HEK293 (cell line): Measurements from ENCODE around the gene DCTN5.
"Not testable (repeated sequence)": the region's sequence is repeated elsewhere in the genome, so short reads cannot be mapped to it uniquely, and the experiment has no call there.

ENCODE experiments used
- CTCF ChIA-PET: fragments of 350-600 bp; formaldehyde crosslinking; extraction: SDS; loops from one replicate; lab custom pipeline; 2021; ENCODE audit warnings: antibody characterized with exemption; lab: Yijun Ruan, JAX
- POLR2A ChIA-PET: fragments of 300-600 bp; formaldehyde crosslinking; extraction: SDS; loops from one replicate; lab custom pipeline; 2020; ENCODE audit warnings: antibody characterized with exemption, inconsistent platforms; lab: Yijun Ruan, JAX
- H3K27ac ChIP-seq: fragments of 200-500 bp; sonication (Bioruptor generic); 2 replicates; pipeline ENCODE4 v1.5.1; 2014; ENCODE audit warnings: low read depth, low read length, control low read depth, inconsistent platforms; ENCODE audit errors: extremely low read depth
- H3K36me3 ChIP-seq, 2 experiments: fragments of 200-500 bp in 1 of 2; sonication (Bioruptor generic) in 1 of 2; 1 replicate in 1 of 2; 2 replicates in 1 of 2; pipeline ENCODE4 v1.5.1; 2014 to 2017; ENCODE audit warnings: inconsistent platforms in 2 of 2, low read length in 2 of 2; ENCODE audit not compliant: control insufficient read depth in 2 of 2, insufficient read depth in 1 of 2
- H3K4me1 ChIP-seq: fragments of 200-500 bp; sonication (Bioruptor generic); 2 replicates; pipeline ENCODE4 v1.5.1; 2014; ENCODE audit warnings: mild to moderate bottlenecking, low read length, inconsistent platforms; ENCODE audit not compliant: control insufficient read depth, insufficient read depth
- H3K4me3 ChIP-seq: 2 replicates; pipeline ENCODE4 v1.5.1; 2011; ENCODE audit warnings: low read depth, mild to moderate bottlenecking, control low read depth, low read length, moderate library complexity
- H3K9me3 ChIP-seq: fragments of 200-500 bp; sonication (Bioruptor generic); 2 replicates; pipeline ENCODE4 v1.5.1; 2014; ENCODE audit warnings: low read depth, low read length, inconsistent platforms; ENCODE audit not compliant: control insufficient read depth, insufficient read depth
- AEBP2 ChIP-seq: fragments of 450-650 bp; formaldehyde crosslinking; IDR thresholded peaks from 2 replicates; pipeline ENCODE4 v1.5.1; 2016; ENCODE audit warnings: missing biosample characterization, missing genetic modification characterization, borderline replicate concordance
- OVOL3 ChIP-seq: fragments of 450-650 bp; formaldehyde crosslinking; IDR thresholded peaks from 2 replicates; pipeline ENCODE4 v1.5.1; 2016; ENCODE audit warnings: missing biosample characterization, missing genetic modification characterization
- PBX3 ChIP-seq: sonication (generic); formaldehyde crosslinking; IDR thresholded peaks from 2 replicates; pipeline ENCODE4 v1.8.1; 2022; ENCODE audit warnings: mild to moderate bottlenecking, moderate library complexity, missing genetic modification reagents
- REPIN1 ChIP-seq: fragments of 450-650 bp; formaldehyde crosslinking; IDR thresholded peaks from 2 replicates; pipeline ENCODE4 v1.5.1; 2017; ENCODE audit warnings: missing biosample characterization, missing genetic modification characterization, low read depth
- SETDB1 ChIP-seq: IDR thresholded peaks from one replicate; pipeline ENCODE4 v1.6.1; 2017; ENCODE audit warnings: mild to moderate bottlenecking, low read length, moderate library complexity, mixed read lengths; ENCODE audit not compliant: insufficient read length
- ZBTB7A ChIP-seq: fragments of 450-650 bp; formaldehyde crosslinking; IDR thresholded peaks from 2 replicates; pipeline ENCODE4 v1.5.1; 2016; ENCODE audit warnings: low read depth, missing biosample characterization, missing genetic modification characterization
- ZFP3 ChIP-seq: fragments of 450-650 bp; formaldehyde crosslinking; IDR thresholded peaks from 2 replicates; pipeline ENCODE4 v1.5.1; 2016; ENCODE audit warnings: low read depth, missing biosample characterization, missing genetic modification characterization
- ZNF133 ChIP-seq: fragments of 450-650 bp; formaldehyde crosslinking; IDR thresholded peaks from 2 replicates; pipeline ENCODE4 v1.5.1; 2016; ENCODE audit warnings: missing biosample characterization, missing genetic modification characterization
- ZNF19 ChIP-seq: fragments of 450-650 bp; formaldehyde crosslinking; IDR thresholded peaks from 2 replicates; pipeline ENCODE4; 2016; ENCODE audit warnings: missing biosample characterization, missing genetic modification characterization, low read depth
- ZNF2 ChIP-seq: fragments of 450-650 bp; formaldehyde crosslinking; IDR thresholded peaks from 2 replicates; pipeline ENCODE4 v1.5.1; 2016; ENCODE audit warnings: missing biosample characterization, missing genetic modification characterization
- ZNF223 ChIP-seq: fragments of 450-650 bp; formaldehyde crosslinking; IDR thresholded peaks from 2 replicates; pipeline ENCODE4 v1.5.1; 2016; ENCODE audit warnings: missing biosample characterization, missing genetic modification characterization
- ZNF302 ChIP-seq: fragments of 450-650 bp; formaldehyde crosslinking; IDR thresholded peaks from 2 replicates; pipeline ENCODE4 v1.5.1; 2016; ENCODE audit warnings: missing biosample characterization, missing genetic modification characterization, low read depth
- ZNF354C ChIP-seq: fragments of 450-650 bp; formaldehyde crosslinking; IDR thresholded peaks from 2 replicates; pipeline ENCODE4 v1.5.1; 2016; ENCODE audit warnings: missing biosample characterization, missing genetic modification characterization, low read depth, borderline replicate concordance
- ZNF362 ChIP-seq: fragments of 450-650 bp; formaldehyde crosslinking; IDR thresholded peaks from 2 replicates; pipeline ENCODE4 v1.5.1; 2016; ENCODE audit warnings: missing biosample characterization, missing genetic modification characterization
- ZNF391 ChIP-seq: fragments of 450-650 bp; formaldehyde crosslinking; IDR thresholded peaks from 2 replicates; pipeline ENCODE4 v1.5.1; 2016; ENCODE audit warnings: low read depth, missing biosample characterization, missing genetic modification characterization, borderline replicate concordance
- ZNF529 ChIP-seq: fragments of 450-650 bp; formaldehyde crosslinking; IDR thresholded peaks from 2 replicates; pipeline ENCODE4 v1.5.1; 2017; ENCODE audit warnings: missing genetic modification characterization, missing biosample characterization; ENCODE audit not compliant: insufficient replicate concordance
- ZNF580 ChIP-seq: fragments of 450-650 bp; formaldehyde crosslinking; IDR thresholded peaks from 2 replicates; pipeline ENCODE4 v1.5.1; 2016; ENCODE audit warnings: missing biosample characterization, missing genetic modification characterization
- ZNF776 ChIP-seq: fragments of 450-650 bp; formaldehyde crosslinking; IDR thresholded peaks from 2 replicates; pipeline ENCODE4 v1.5.0; 2017; ENCODE audit warnings: missing biosample characterization, missing genetic modification characterization, borderline replicate concordance

The DCTN5 gene

GRCh38 chr16:23712976-23713375, 71.7 kb downstream of the DCTN5 start, which contains the start of gene ERN2 (continued):
- TF ChIP-seq ZFP3 (no peak), ZNF391 (tag by site-specific recombination) (no peak)

- H3K4me3 ChIP-seq, result no peak overlapping the region
- TF ChIP-seq ZNF2, result no peak
- TF ChIP-seq ZNF19 (tag by site-specific recombination), result no peak
- no peak for TF ChIP-seq PBX3 (CRISPR knock-in tag)
- TF ChIP-seq ZNF223 (tag by site-specific recombination), result no peak
- no peak for TF ChIP-seq REPIN1 (tag by site-specific recombination)
- TF ChIP-seq ZNF133 (tag by site-specific recombination), result no peak
- no peak for TF ChIP-seq OVOL3 (tag by site-specific recombination)
- TF ChIP-seq ZNF302 (tag by site-specific recombination), result no peak
- no peak for TF ChIP-seq ZNF362 (tag by site-specific recombination)
- TF ChIP-seq ZBTB7A (tag by site-specific recombination), result no peak
- no peak for TF ChIP-seq ZNF529 (tag by site-specific recombination)
- no peak for TF ChIP-seq AEBP2 (tag by site-specific recombination)
- no peak for TF ChIP-seq ZNF776 (tag by site-specific recombination)
- TF ChIP-seq ZNF354C (tag by site-specific recombination), result no peak
- TF ChIP-seq ZNF580 (tag by site-specific recombination), result no peak
- no peaks in the 10 kb centered on the region for H3K9me3 ChIP-seq
- no peaks in the 10 kb centered on the region for H3K36me3 ChIP-seq
- no peaks in the 10 kb centered on the region for H3K4me1 ChIP-seq
- ChIA-PET CTCF (no interaction called here), POLR2A (no interaction called here)
- no peak overlapping the region for H3K27ac ChIP-seq
These were observed 75.2 kb downstream of the DCTN5 start for GRCh38 chr16:23716484-23716883.

GRCh38 chr16:23722613-23723240, 81.5 kb downstream of the DCTN5 start:
- H3K9me3 ChIP-seq, POLR2A ChIA-PET, H3K4me1 ChIP-seq, H3K4me3 ChIP-seq, H3K36me3 ChIP-seq, CTCF ChIA-PET, H3K27ac ChIP-seq: not testable (repeated sequence)
- TF ChIP-seq SETDB1, result peak; percentile 42
